ENCODE measurements around the gene AUTS2. TPM values are rescaled to one million over a fixed set of nuclear protein-coding genes. Genes with fewer than 3 reads are reported as not detected.

AUTS2 gene
- total RNA-seq, 1 experiment from 2014 or later: 38.5 TPM

GRCh38 chr7:70457883-70458680 lies 859.8 kb downstream of the AUTS2 start:
- Histone ChIP-seq H3K4me2 (ENCODE audit: low read depth, low read length, poor library complexity, severe bottlenecking) (no peak overlapping the region), H3K27ac (ENCODE audit: low read length) (0 out of 2 replicates have a peak overlapping the region, but pooled peaks have one; percentile 45), H3K79me2 (ENCODE audit: low read length) (no peaks in the 10 kb centered on the region), H3K9me2 (replicated peaks; ENCODE audit: insufficient read depth, low read length) (no peaks in the 10 kb centered on the region), H4K20me1 (ENCODE audit: insufficient read depth, low read depth, low read length) (no peaks in the 10 kb centered on the region), H3K36me3 (ENCODE audit: insufficient read depth, low read length) (no peaks in the 10 kb centered on the region), H3K9ac (ENCODE audit: low read length) (no peak overlapping the region), H2AFZ (ENCODE audit: low read length) (no peak overlapping the region), H3K4me3 (ENCODE audit: low read length) (no peak overlapping the region), H3K9me3 (ENCODE audit: low read length) (no peaks in the 10 kb centered on the region), H3K27me3 (ENCODE audit: low read length) (no peaks in the 10 kb centered on the region), H3K4me1 (ENCODE audit: low read length) (peaks cover 34% of the 10 kb centered on the region)
- peak; percentile 56 for DNase-seq

- Histone ChIP-seq H4K20me1 (ENCODE audit: insufficient read depth, low read depth, low read length) (no peaks in the 10 kb centered on the region), H3K27me3 (ENCODE audit: low read length) (no peaks in the 10 kb centered on the region), H3K27ac (ENCODE audit: low read length) (no peak overlapping the region), H3K9me3 (ENCODE audit: low read length) (no peaks in the 10 kb centered on the region), H3K4me3 (ENCODE audit: low read length) (no peak overlapping the region), H3K9me2 (replicated peaks; ENCODE audit: insufficient read depth, low read length) (no peaks in the 10 kb centered on the region), H2AFZ (ENCODE audit: low read length) (no peak overlapping the region), H3K79me2 (ENCODE audit: low read length) (no peaks in the 10 kb centered on the region), H3K4me1 (ENCODE audit: low read length) (peaks cover 34% of the 10 kb centered on the region), H3K36me3 (ENCODE audit: insufficient read depth, low read length) (no peaks in the 10 kb centered on the region), H3K9ac (ENCODE audit: low read length) (no peak overlapping the region), H3K4me2 (ENCODE audit: low read depth, low read length, poor library complexity, severe bottlenecking) (no peak overlapping the region)
- DNase-seq: no peak
Measured at GRCh38 chr7:70458745-70459144, 860.5 kb downstream of the AUTS2 start.

GRCh38 chr7:70459546-70459945 lies 861.3 kb downstream of the AUTS2 start:
- Histone ChIP-seq H3K79me2 (ENCODE audit: low read length) (no peaks in the 10 kb centered on the region), H3K27ac (ENCODE audit: low read length) (no peak overlapping the region), H3K9me2 (replicated peaks; ENCODE audit: insufficient read depth, low read length) (no peaks in the 10 kb centered on the region), H4K20me1 (ENCODE audit: insufficient read depth, low read depth, low read length) (no peaks in the 10 kb centered on the region), H3K4me1 (ENCODE audit: low read length) (peaks cover 34% of the 10 kb centered on the region), H3K4me2 (ENCODE audit: low read depth, low read length, poor library complexity, severe bottlenecking) (no peak overlapping the region), H2AFZ (ENCODE audit: low read length) (no peak overlapping the region), H3K9ac (ENCODE audit: low read length) (no peak overlapping the region), H3K36me3 (ENCODE audit: insufficient read depth, low read length) (no peaks in the 10 kb centered on the region), H3K4me3 (ENCODE audit: low read length) (no peak overlapping the region), H3K27me3 (ENCODE audit: low read length) (no peaks in the 10 kb centered on the region), H3K9me3 (ENCODE audit: low read length) (no peaks in the 10 kb centered on the region)
- DNase-seq: no peak

- H3K9me2 ChIP-seq (replicated peaks; ENCODE audit: insufficient read depth, low read length): no peaks in the 10 kb centered on the region
- H3K9ac ChIP-seq (ENCODE audit: low read length): no peak overlapping the region
- H3K4me3 ChIP-seq (ENCODE audit: low read length): no peak overlapping the region
- no peaks in the 10 kb centered on the region for H3K9me3 ChIP-seq (ENCODE audit: low read length)
- no peaks in the 10 kb centered on the region for H3K27me3 ChIP-seq (ENCODE audit: low read length)
- H3K27ac ChIP-seq (ENCODE audit: low read length): no peak overlapping the region
- H3K36me3 ChIP-seq (ENCODE audit: insufficient read depth, low read length): no peaks in the 10 kb centered on the region
- DNase-seq: no peak
- H3K4me2 ChIP-seq (ENCODE audit: low read depth, low read length, poor library complexity, severe bottlenecking): no peak overlapping the region
- H3K4me1 ChIP-seq (ENCODE audit: low read length): peaks cover 34% of the 10 kb centered on the region
- H3K79me2 ChIP-seq (ENCODE audit: low read length): no peaks in the 10 kb centered on the region
- H4K20me1 ChIP-seq (ENCODE audit: insufficient read depth, low read depth, low read length): no peaks in the 10 kb centered on the region
- no peak overlapping the region for H2AFZ ChIP-seq (ENCODE audit: low read length)
Measured at GRCh38 chr7:70460071-70460470, 861.8 kb downstream of the AUTS2 start.

- peaks cover 33% of the 10 kb centered on the region for H3K4me1 ChIP-seq (ENCODE audit: low read length)
- no peaks in the 10 kb centered on the region for H3K36me3 ChIP-seq (ENCODE audit: insufficient read depth, low read length)
- H3K27ac ChIP-seq (ENCODE audit: low read length): no peak overlapping the region
Measured at GRCh38 chr7:70460562-70460961, 862.3 kb downstream of the AUTS2 start.

GRCh38 chr7:70463352-70463938 lies 865.2 kb downstream of the AUTS2 start:
- Histone ChIP-seq H3K9me2 (replicated peaks; ENCODE audit: insufficient read depth, low read length) (no peaks in the 10 kb centered on the region), H2AFZ (ENCODE audit: low read length) (no peak overlapping the region), H3K9me3 (ENCODE audit: low read length) (no peaks in the 10 kb centered on the region), H3K4me2 (ENCODE audit: low read depth, low read length, poor library complexity, severe bottlenecking) (no peak overlapping the region), H4K20me1 (ENCODE audit: insufficient read depth, low read depth, low read length) (no peaks in the 10 kb centered on the region), H3K36me3 (ENCODE audit: insufficient read depth, low read length) (no peaks in the 10 kb centered on the region), H3K4me1 (ENCODE audit: low read length) (peaks cover 4% of the 10 kb centered on the region), H3K9ac (ENCODE audit: low read length) (no peak overlapping the region), H3K27ac (ENCODE audit: low read length) (no peak overlapping the region), H3K79me2 (ENCODE audit: low read length) (no peaks in the 10 kb centered on the region), H3K4me3 (ENCODE audit: low read length) (no peak overlapping the region), H3K27me3 (ENCODE audit: low read length) (no peaks in the 10 kb centered on the region)
- no peak for DNase-seq

More at GRCh38 chr7:70460562-70460961, 862.3 kb downstream of the AUTS2 start:
- no peak for DNase-seq
- Histone ChIP-seq H3K9ac (ENCODE audit: low read length) (no peak overlapping the region), H3K4me2 (ENCODE audit: low read depth, low read length, poor library complexity, severe bottlenecking) (no peak overlapping the region), H3K79me2 (ENCODE audit: low read length) (no peaks in the 10 kb centered on the region), H4K20me1 (ENCODE audit: insufficient read depth, low read depth, low read length) (no peaks in the 10 kb centered on the region), H2AFZ (ENCODE audit: low read length) (no peak overlapping the region), H3K9me2 (replicated peaks; ENCODE audit: insufficient read depth, low read length) (no peaks in the 10 kb centered on the region), H3K4me3 (ENCODE audit: low read length) (no peak overlapping the region), H3K9me3 (ENCODE audit: low read length) (no peaks in the 10 kb centered on the region), H3K27me3 (ENCODE audit: low read length) (no peaks in the 10 kb centered on the region)

GRCh38 chr7:70466725-70467364 lies 868.6 kb downstream of the AUTS2 start:
- Histone ChIP-seq H3K79me2 (ENCODE audit: low read length) (no peaks in the 10 kb centered on the region), H4K20me1 (ENCODE audit: insufficient read depth, low read depth, low read length) (no peaks in the 10 kb centered on the region), H3K27me3 (ENCODE audit: low read length) (no peaks in the 10 kb centered on the region), H3K9me2 (replicated peaks; ENCODE audit: insufficient read depth, low read length) (no peaks in the 10 kb centered on the region), H3K4me2 (ENCODE audit: low read depth, low read length, poor library complexity, severe bottlenecking) (no peak overlapping the region), H3K9me3 (ENCODE audit: low read length) (no peaks in the 10 kb centered on the region), H3K27ac (ENCODE audit: low read length) (no peak overlapping the region), H3K36me3 (ENCODE audit: insufficient read depth, low read length) (no peaks in the 10 kb centered on the region), H2AFZ (ENCODE audit: low read length) (no peak overlapping the region), H3K4me1 (ENCODE audit: low read length) (no peaks in the 10 kb centered on the region), H3K4me3 (ENCODE audit: low read length) (no peak overlapping the region), H3K9ac (ENCODE audit: low read length) (no peak overlapping the region)
- DNase-seq: no peak

GRCh38 chr7:70470746-70471145 lies 872.5 kb downstream of the AUTS2 start:
- DNase-seq: no peak
- no peaks in the 10 kb centered on the region for H3K27me3 ChIP-seq (ENCODE audit: low read length)
- no peaks in the 10 kb centered on the region for H3K9me2 ChIP-seq (replicated peaks; ENCODE audit: insufficient read depth, low read length)
- H2AFZ ChIP-seq (ENCODE audit: low read length): no peak overlapping the region
- H3K4me1 ChIP-seq (ENCODE audit: low read length): no peaks in the 10 kb centered on the region
- H3K9me3 ChIP-seq (ENCODE audit: low read length): no peaks in the 10 kb centered on the region
- no peaks in the 10 kb centered on the region for H3K36me3 ChIP-seq (ENCODE audit: insufficient read depth, low read length)
- no peaks in the 10 kb centered on the region for H4K20me1 ChIP-seq (ENCODE audit: insufficient read depth, low read depth, low read length)
- no peak overlapping the region for H3K4me2 ChIP-seq (ENCODE audit: low read depth, low read length, poor library complexity, severe bottlenecking)
- no peak overlapping the region for H3K27ac ChIP-seq (ENCODE audit: low read length)
- H3K79me2 ChIP-seq (ENCODE audit: low read length): no peaks in the 10 kb centered on the region
- H3K4me3 ChIP-seq (ENCODE audit: low read length): no peak overlapping the region
- no peak overlapping the region for H3K9ac ChIP-seq (ENCODE audit: low read length)

Measured in Karpas-422 (cell line).